HCT116 (cell line): ENCODE data around the gene EPRS1. TPM values are rescaled to one million over a fixed set of nuclear protein-coding genes. Genes with fewer than 3 reads are reported as not detected.
A peak's percentile ranks its signal among the peaks of the same experiment; 100 is the strongest.

Source experiments
- EGR1 ChIP-seq: IDR thresholded peaks from 2 replicates; pipeline ENCODE4 v1.6.1; 2012; ENCODE audit warnings: low read depth
- EZH2phosphoT487 ChIP-seq: fragments of 200-600 bp; IDR thresholded peaks from 2 replicates; pipeline ENCODE4 v1.6.1; 2018; ENCODE audit warnings: antibody characterized with exemption, borderline replicate concordance
- MAX ChIP-seq: IDR thresholded peaks from 2 replicates; pipeline ENCODE4 v1.6.1; 2012
- POLR2AphosphoS5 ChIP-seq: IDR thresholded peaks from 2 replicates; pipeline ENCODE4 v1.6.1; 2011; ENCODE audit warnings: mild to moderate bottlenecking, low read depth, low read length, moderate library complexity
- RAD21 ChIP-seq: IDR thresholded peaks from 2 replicates; pipeline ENCODE4 v1.6.1; 2012; ENCODE audit warnings: low read depth, mild to moderate bottlenecking
- SP1 ChIP-seq: IDR thresholded peaks from 2 replicates; pipeline ENCODE4 v1.6.1; 2012; ENCODE audit warnings: low read depth
- SRF ChIP-seq: IDR thresholded peaks from 2 replicates; pipeline ENCODE4 v1.6.1; 2012; ENCODE audit warnings: low read depth
- YY1 ChIP-seq: IDR thresholded peaks from 2 replicates; pipeline ENCODE4 v1.6.1; 2011; ENCODE audit warnings: low read length, low read depth, moderate library complexity, mild to moderate bottlenecking; ENCODE audit not compliant: insufficient replicate concordance; ENCODE audit errors: extremely low read depth
- ZFX ChIP-seq: fragments of 450-650 bp; IDR thresholded peaks from 2 replicates; pipeline ENCODE4 v1.6.1; 2017
- ZNF274 ChIP-seq: fragments of 200-500 bp; sonication (Bioruptor generic); IDR thresholded peaks from 2 replicates; pipeline ENCODE4 v1.6.1; 2014; ENCODE audit warnings: mild to moderate bottlenecking, low read depth, low read length, inconsistent platforms
- total RNA-seq: library from RNA; stranded (reverse); gene quantifications from one replicate; pipeline ENCODE4 v1.2.1, GENCODE V29; 2021; ENCODE audit not compliant: unreplicated experiment
- TF ChIP-seq, protein P1 (sequence below): IDR thresholded peaks from 2 replicates; pipeline ENCODE4 v1.6.1; 2012; ENCODE audit warnings: low read depth

Gene EPRS1
- total RNA-seq, 1 experiment from 2014 or later, result 188 TPM

DNA sequence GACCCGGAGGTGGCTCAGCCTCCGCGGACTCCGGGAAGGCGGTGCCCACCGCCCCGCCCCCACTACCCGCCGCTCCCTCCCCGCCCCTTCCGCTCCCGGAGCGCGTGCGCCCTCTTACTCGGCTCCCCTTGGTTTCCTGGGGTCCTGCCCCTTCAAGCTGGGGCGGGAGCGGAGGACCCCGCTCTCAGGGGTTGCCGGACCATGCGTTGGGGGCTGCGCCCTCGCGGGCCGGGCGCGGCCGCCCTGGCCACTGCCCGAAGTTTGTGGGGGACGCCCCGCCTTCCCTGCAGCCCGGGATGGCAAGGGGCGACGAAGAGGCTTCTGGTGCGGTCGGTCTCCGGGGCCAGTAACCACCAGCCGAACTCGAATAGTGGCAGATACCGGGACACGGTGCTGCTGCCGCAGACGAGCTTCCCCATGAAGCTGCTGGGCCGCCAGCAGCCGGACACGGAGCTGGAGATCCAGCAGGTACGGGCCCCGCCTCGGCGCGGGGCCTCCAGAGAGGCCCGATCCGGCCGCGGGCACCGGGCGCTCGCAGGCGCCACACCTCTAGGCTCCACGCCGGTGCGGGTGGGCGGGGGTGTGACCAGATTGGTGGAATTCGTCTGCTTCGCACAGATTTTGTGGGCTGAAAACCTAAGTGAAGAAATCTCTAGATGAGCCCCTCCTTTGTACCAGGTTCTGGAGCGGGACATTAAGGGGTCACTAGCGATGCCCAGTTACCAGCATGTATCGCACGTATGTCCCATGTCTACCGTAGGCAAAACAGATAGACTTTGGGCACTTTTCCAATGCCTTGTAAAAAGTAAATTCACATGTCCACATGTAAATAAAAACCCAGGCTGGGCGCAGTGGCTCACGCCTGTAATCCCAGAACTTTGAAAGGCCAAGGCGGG is 48.0 kb upstream of the EPRS1 start, which contains the start of gene IARS2 (continued):
- peak; percentile 75 for TF ChIP-seq SP1
- TF ChIP-seq YY1, result peak; percentile 52
- TF ChIP-seq, protein P1, sequence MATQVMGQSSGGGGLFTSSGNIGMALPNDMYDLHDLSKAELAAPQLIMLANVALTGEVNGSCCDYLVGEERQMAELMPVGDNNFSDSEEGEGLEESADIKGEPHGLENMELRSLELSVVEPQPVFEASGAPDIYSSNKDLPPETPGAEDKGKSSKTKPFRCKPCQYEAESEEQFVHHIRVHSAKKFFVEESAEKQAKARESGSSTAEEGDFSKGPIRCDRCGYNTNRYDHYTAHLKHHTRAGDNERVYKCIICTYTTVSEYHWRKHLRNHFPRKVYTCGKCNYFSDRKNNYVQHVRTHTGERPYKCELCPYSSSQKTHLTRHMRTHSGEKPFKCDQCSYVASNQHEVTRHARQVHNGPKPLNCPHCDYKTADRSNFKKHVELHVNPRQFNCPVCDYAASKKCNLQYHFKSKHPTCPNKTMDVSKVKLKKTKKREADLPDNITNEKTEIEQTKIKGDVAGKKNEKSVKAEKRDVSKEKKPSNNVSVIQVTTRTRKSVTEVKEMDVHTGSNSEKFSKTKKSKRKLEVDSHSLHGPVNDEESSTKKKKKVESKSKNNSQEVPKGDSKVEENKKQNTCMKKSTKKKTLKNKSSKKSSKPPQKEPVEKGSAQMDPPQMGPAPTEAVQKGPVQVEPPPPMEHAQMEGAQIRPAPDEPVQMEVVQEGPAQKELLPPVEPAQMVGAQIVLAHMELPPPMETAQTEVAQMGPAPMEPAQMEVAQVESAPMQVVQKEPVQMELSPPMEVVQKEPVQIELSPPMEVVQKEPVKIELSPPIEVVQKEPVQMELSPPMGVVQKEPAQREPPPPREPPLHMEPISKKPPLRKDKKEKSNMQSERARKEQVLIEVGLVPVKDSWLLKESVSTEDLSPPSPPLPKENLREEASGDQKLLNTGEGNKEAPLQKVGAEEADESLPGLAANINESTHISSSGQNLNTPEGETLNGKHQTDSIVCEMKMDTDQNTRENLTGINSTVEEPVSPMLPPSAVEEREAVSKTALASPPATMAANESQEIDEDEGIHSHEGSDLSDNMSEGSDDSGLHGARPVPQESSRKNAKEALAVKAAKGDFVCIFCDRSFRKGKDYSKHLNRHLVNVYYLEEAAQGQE, result no peak
- peak; percentile 91 for TF ChIP-seq ZFX
- TF ChIP-seq RAD21, result no peak
- TF ChIP-seq MAX, result peak; percentile 79
- peak; percentile 84 for TF ChIP-seq POLR2AphosphoS5
- no peak for TF ChIP-seq ZNF274
- peak; percentile 49 for TF ChIP-seq EGR1
- no peak for TF ChIP-seq SRF
- no peak for TF ChIP-seq EZH2phosphoT487
